Measurements from ENCODE around the gene SSRP1. TPM values are rescaled to one million over a fixed set of nuclear protein-coding genes. Genes with fewer than 3 reads are reported as not detected.
"Not testable (repeated sequence)": the region's sequence is repeated elsewhere in the genome, so short reads cannot be mapped to it uniquely, and the experiment has no call there.

Gene SSRP1
- total RNA-seq, 1 donor from 2014 or later, result 40.1 TPM

DNA sequence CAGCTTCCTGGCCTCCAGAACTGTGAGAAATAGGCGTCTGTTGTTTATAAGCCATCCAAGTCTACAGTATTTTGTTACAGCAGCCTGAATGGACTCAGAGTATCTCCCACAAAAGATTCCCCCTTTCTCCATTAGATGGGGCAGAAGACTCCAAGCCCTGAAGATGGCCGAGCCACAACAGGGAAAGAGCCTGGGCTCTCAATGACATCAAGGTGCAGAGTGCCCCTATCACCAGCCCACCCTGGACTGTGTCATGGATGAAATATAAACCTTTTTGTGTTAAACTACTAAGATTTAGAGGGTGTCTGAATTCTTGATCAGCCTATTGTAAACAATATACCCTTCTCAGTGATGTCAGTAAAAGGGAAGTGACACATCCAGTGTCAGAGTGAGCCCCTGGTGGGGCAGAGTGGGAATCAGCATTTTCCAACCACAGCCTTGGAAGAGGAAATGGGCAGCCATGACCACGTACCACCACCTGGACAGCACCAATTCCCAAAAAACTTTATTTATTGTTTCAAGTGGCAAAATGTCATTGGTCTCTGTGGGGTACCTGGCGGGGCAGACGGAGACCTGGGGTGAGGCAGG lies 36.4 kb downstream of the SSRP1 start:
- no peak for DNase-seq

DNA sequence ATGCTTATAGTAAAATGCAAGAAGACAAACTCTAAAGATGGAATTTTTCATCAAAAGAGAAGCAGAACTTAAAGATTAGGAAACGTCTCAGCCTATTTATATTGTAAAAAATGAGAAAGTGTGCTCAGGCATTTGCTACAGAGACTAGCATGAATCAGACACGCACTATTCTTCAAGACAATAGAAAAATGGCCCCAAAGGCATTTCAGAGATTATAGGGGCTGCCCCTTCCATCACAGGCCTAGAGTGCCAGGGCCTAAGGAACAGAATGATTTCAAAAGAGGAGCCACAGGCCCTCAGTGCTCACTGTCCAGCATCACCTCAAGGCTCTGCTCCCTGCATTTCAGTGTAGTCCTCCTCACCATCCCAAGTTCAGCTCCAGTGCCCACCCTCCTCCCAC lies 38.5 kb downstream of the SSRP1 start:
- no peak for DNase-seq

DNA sequence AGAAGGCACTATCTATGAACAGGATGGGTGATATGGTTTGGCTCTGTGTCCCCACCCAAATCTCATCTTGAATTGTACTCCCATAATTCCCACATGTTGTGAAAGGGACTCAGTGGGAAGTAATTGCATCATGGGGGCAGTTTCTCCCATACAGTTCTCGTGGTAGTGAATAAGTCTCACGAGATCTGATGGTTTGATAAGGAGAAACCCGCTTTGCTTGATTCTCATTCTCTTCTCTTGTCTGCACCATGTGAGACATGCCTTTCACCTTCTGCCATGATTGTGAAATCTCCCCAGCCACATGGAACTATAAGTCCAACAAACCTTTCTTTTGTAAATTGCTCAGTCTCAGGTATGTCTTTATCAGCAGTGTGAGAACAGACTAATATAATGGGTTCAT lies 39.5 kb downstream of the SSRP1 start:
- DNase-seq, result not testable (repeated sequence)

DNA sequence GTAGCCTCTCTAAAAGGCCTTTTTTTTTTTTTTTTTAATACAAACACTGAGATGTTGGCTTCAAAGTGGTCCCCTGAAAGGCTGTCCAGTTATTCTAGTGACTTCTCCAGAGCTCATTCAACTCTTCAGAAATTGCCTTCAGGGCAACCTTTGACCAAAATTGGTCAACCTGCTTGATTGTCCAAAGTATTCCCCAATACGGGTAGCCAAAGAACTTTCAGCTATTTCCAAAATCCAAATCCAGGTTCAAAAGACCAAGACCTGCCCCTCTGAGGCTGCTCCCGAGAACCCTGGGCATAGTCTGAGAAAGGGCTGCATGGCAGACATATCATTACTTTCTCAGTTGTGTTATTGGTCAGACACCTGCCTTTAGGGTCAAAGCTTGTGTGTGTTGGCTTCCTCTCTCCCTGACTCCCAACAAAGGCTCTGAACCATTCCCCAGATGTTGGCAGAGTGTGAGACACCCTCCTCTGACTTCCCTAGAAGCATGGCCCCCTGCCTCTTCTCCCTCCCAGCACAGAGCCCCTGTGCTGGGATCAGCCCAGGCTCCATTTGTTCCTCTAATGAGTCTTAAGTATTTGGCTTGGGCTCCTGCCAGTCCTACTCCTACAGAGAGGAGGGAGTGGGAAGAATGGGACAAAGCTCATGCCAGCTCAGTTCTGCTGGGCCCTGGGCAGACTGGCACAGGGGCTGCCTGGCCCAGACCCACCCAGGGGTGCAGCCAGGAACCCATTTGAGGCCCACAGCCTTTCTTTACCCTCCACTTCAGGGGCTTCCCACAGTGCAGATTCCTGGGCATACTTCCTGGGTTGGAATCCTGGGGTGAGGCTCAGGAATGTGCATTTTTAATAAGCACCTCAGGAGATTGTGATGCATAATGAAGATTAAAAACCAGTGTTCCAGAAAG lies 41.2 kb downstream of the SSRP1 start:
- DNase-seq, result no peak

GRCh38 chr11:57290288-57290687 lies 45.4 kb downstream of the SSRP1 start:
- no peak for DNase-seq

DNA sequence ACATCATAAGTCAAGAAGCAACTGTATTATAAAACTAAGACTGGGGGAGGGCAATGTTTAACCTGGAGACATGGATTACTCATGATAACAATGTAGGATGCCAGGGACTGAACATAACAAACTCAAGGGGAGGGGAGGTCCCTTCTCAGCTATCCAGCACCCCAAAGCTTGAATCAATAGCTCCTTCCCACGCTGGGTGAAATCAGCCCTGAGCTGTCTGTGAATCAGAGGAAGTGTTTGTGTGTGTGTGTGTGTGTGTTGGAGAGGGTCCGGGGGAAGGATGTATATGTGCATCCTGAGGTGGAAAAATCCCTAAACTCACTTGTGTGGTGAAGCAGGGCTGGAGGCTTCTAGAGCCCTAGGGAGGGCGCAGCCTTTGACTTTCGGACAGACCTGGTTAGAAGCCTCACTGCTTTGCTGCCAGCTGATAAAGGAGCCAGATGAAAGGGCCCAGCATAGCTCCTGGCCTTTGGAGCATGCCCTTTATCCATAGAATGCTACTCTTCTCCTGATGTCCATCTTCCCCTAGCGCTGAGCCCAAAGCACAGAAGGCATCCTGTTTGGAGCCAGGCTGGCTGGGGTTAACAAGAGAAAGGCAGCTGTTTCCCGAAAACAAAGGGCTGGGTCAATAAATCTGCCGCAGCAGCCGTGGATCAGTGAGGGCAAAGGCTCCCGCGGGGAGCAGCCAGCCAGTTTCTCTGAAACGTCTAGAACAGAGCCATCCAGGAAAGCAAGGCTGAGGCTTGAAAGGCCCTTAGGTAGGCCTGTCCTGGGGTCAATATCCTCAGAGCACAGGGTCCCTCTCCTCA lies 46.7 kb downstream of the SSRP1 start:
- DNase-seq, result no peak

GRCh38 chr11:57287884-57288283 lies 47.8 kb downstream of the SSRP1 start:
- DNase-seq, result no peak

DNA sequence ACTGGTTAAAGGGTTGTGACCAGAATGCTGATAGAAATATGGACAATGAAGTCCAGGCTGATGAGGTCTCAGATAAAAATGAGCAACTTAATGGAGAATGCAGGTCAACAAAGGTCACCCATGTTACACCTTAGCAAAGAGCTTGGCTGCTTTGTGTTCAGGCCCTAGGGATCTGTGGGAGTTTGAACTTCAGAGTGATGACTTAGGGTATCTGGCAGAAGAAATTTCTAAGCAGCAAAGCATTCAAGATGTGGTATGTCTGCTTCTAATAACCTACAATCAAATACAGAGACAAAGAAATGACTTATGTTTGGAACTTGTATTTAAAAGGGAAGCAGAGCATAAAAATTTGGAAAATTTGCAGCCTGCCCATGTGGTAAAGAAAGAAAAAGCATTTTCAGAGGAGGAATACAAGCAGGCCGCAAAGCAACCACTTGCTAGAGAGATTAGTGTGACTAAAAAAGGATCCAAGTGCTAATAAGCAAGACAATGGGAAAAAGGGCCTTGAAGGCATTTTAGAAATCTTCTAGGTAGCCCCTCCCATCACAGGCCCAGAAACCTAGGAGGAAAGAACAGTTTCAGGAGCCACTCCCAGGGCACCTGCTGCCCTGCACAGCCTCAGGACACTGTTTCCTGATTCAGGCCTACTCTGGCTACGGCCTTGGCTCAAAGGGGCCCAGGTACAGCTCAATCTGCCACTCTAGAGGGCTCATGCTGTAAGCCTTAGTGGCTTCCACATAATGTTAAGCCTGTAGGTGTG lies 52.3 kb downstream of the SSRP1 start:
- DNase-seq, result no peak

DNA sequence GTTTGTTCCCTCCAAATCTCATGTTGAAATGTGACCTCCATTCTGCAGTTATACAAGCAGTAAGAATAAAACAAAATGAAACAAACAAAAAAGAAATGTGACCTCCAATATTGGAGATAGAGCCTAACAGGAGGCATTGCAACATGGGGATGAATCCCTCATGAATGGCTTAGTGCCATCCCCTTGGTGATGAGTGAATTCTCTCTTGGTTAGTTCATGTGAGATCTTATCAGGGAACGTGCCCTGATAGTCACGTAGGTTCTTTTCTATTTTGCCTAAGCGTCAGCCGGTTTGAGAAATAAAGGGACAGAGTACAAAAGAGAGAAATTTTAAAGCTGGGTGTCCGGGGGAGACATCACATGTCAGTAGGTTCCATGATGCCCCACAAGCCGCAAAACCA lies 54.1 kb downstream of the SSRP1 start:
- not testable (repeated sequence) for DNase-seq

DNA sequence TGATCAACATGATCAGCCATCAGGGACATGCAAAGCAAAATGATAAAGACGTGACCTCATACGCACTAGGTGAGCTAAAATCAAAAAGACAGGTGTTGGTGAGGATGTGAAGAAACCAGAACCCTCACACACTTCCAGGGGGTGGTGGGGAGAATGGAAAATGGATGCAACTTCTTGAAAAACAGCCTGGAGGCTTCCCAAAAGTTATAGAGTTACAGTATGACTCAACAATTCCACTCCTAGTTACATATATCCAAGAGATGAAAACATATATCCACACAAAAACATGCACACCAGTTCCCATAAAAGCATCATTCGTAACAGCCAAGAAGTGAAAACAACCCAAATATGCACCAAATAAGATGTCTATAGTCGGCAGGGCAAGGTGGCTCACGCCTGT lies 56.6 kb downstream of the SSRP1 start:
- peak; percentile 26 for DNase-seq

DNA sequence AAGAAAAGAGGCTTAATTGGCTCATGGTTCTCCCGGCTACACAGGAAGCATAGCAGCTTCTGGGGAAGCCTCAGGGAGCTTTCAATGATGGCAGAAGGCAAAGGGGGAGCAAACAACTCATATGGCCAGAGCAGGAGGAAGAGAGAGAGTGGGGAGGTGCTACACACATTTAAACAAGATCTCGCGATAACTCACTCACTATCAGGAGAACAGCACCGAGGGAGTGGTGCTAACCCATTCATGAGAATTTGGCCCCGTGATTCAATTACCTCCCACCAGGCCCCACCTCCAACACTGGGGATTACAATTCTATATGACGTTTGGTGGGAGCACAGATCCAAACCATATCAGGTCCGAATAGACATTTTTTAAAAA lies 57.0 kb downstream of the SSRP1 start:
- no peak for DNase-seq

GRCh38 chr11:57277845-57278720 lies 57.6 kb downstream of the SSRP1 start:
- peak; percentile 61 for DNase-seq

GRCh38 chr11:57276971-57277675 lies 58.6 kb downstream of the SSRP1 start:
- DNase-seq, result no peak

DNA sequence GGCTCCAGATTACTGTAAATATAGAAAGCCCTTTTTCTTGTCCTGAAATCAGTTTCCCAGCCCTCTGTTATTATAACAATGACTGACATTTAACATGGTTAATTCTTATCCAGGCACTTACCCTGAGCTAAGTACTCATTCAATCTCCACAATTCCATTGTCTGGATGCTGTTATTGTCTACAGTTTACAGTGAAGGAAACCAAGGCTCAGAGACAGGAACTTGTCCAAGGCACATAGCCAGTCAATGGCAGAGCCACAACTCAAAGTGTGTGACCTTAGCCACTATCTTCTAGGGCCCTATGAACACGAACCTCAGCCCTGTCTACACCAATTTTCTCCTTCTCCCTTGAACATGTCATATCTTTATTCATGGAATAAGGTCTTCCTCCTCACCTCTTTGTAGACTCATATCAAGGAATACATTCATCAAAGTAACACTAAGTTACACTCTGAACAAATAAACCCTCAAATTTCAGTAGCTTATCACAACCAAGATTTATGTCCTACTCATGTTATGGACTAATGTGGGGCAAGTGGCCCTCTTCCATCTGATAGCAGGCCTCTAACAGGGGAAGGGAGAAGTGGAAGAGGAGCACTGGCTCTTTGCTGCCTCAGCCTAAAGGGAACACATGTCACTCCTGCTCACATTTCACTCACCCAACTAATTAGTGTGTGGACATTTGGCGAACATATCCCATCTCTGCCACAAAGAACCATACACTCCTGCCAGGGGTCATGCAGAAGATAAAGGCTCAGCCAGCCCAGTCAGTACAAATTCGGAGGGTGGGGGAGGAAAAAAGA lies 59.3 kb downstream of the SSRP1 start:
- no peak for DNase-seq

Other genes starting within 250 kb of the SSRP1 start
- 0.89 TPM for gene LRRC55, start 153.9 kb downstream of the SSRP1 start, total RNA-seq
- 31.2 TPM for gene APLNR, start 98.6 kb downstream of the SSRP1 start, total RNA-seq
- gene TNKS1BP1, start 10.9 kb downstream of the SSRP1 start, total RNA-seq, result 81.0 TPM
- 0.30 TPM for gene P2RX3, start 2.5 kb upstream of the SSRP1 start, total RNA-seq
- 2.9 TPM for gene PRG3, start 45.3 kb upstream of the SSRP1 start, total RNA-seq
- 6.8 TPM for gene PRG2, start 54.8 kb upstream of the SSRP1 start, total RNA-seq
- gene SLC43A3, start 91.2 kb upstream of the SSRP1 start, total RNA-seq, result 18.3 TPM
- 0.49 TPM for gene RTN4RL2, start 124.6 kb upstream of the SSRP1 start, total RNA-seq
- gene SLC43A1, start 179.8 kb upstream of the SSRP1 start, total RNA-seq, result 11.7 TPM
- gene TIMM10, start 194.9 kb upstream of the SSRP1 start, total RNA-seq, result 21.0 TPM
- 7.9 TPM for gene SMTNL1, start 201.7 kb upstream of the SSRP1 start, total RNA-seq
- 9.9 TPM for gene UBE2L6, start 231.8 kb upstream of the SSRP1 start, total RNA-seq